Ishikawa (cell line): ENCODE measurements around the gene SPATA2.

ENCODE experiments used
- CEBPB ChIP-seq: IDR thresholded peaks from 2 replicates; pipeline ENCODE4 v1.6.1; 2012
- CREB1 ChIP-seq: IDR thresholded peaks from 2 replicates; pipeline ENCODE4 v1.6.1; 2012; ENCODE audit warnings: low read depth
- EGR1 ChIP-seq: IDR thresholded peaks from 2 replicates; pipeline ENCODE4 v1.6.1; 2012
- EP300 ChIP-seq: IDR thresholded peaks from 2 replicates; pipeline ENCODE4 v1.6.1; 2012; ENCODE audit warnings: borderline replicate concordance
- FOXM1 ChIP-seq: IDR thresholded peaks from 2 replicates; pipeline ENCODE4 v1.6.1; 2012; ENCODE audit warnings: low read depth, borderline replicate concordance
- MAX ChIP-seq: IDR thresholded peaks from 2 replicates; pipeline ENCODE4 v1.6.1; 2012
- NFIC ChIP-seq: IDR thresholded peaks from 2 replicates; pipeline ENCODE4 v1.6.1; 2012
- RAD21 ChIP-seq: IDR thresholded peaks from 2 replicates; pipeline ENCODE4 v1.6.1; 2012; ENCODE audit warnings: low read depth
- REST ChIP-seq: IDR thresholded peaks from 2 replicates; pipeline ENCODE4 v1.6.1; 2012; ENCODE audit warnings: low read depth, mild to moderate bottlenecking
- TAF1 ChIP-seq: IDR thresholded peaks from 2 replicates; pipeline ENCODE4 v1.6.1; 2012; ENCODE audit warnings: low read depth, mild to moderate bottlenecking
- TCF12 ChIP-seq: IDR thresholded peaks from 2 replicates; pipeline ENCODE4 v1.6.1; 2012; ENCODE audit warnings: low read depth
- TEAD4 ChIP-seq: IDR thresholded peaks from 2 replicates; pipeline ENCODE4 v1.6.1; 2012
- USF1 ChIP-seq: IDR thresholded peaks from 2 replicates; pipeline ENCODE4 v1.6.1; 2012
- YY1 ChIP-seq: IDR thresholded peaks from 2 replicates; pipeline ENCODE4 v1.6.1; 2012; ENCODE audit warnings: low read depth
- ZBTB7A ChIP-seq: IDR thresholded peaks from 2 replicates; pipeline ENCODE4 v1.6.1; 2012; ENCODE audit warnings: low read depth

Gene SPATA2

DNA sequence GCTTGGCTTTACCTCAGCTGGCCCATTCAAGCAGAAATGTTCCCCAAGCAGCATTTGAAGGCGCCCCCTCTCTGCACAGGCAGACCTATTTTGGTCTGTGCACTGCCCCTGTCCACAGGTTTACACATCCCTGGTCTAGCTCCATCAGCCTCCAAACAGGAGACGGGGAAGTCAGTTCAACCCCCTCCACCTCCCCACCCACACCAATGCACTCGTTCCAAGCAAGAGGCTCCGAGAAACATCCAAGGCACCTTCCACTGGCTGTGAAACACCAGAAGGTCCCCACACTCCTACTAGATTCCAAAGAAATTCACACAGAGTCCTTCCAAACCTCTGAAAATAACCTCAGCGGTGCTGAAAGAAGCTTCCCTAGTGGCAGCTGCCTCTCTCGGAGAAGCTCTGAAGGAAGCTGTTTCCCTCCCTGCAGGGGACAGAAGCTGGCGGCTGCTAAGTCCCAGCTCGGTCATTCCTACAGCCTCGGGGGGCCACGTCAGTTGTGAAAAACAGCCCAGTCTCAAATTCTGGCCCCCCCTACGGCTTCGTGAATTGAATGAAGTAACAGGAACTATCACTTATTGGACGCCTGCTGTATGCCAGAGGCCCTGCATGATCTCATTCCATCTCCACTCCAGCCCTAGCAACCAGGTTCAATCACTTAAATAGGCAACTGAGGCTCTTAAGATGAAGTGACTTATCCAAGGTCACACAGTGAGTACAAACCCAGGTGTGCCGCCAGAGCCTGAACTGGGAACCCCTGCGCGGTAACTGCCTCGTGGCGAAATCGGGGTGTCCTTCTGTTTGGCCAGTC is 815 bp downstream of the SPATA2 start:
- TF ChIP-seq USF1 (no peak), TAF1 (no peak), NFIC (no peak), TCF12 (no peak), YY1 (no peak), EP300 (no peak), FOXM1 (no peak), MAX (no peak), ZBTB7A (no peak), EGR1 (no peak), CREB1 (no peak), CEBPB (no peak), RAD21 (no peak), TEAD4 (no peak), REST (no peak)

GRCh38 chr20:49913399-49914047 is 1.8 kb downstream of the SPATA2 start:
- TF ChIP-seq ZBTB7A (no peak), MAX (no peak), TEAD4 (no peak), EGR1 (no peak), REST (no peak), EP300 (no peak), YY1 (no peak), NFIC (no peak), TAF1 (no peak)

DNA sequence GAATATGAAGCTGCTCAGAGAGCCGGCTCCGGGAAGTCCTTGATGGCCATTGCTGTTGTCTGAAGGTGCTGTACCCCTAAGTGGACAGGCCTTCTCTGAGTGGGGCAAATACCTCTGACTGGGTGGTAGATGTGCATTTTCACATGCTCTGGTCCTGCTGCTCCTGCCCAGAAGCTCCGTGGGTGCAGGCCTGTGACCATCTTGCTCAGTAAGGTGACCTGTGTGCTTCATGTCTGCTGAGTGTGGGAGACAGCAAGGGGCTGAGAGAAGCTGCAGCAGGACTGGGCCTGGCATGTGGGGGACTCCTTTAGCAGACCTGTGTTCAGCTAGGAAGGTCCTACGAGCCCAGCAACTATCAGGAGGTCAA is 5.0 kb downstream of the SPATA2 start:
- TF ChIP-seq ZBTB7A (no peak), TEAD4 (no peak), TAF1 (no peak), EGR1 (no peak)

GRCh38 chr20:49909499-49910339 is 5.6 kb downstream of the SPATA2 start:
- TF ChIP-seq ZBTB7A (no peak), CREB1 (no peak), RAD21 (no peak), TCF12 (no peak), YY1 (no peak), EGR1 (no peak), USF1 (no peak), REST (no peak), MAX (no peak), CEBPB (no peak), EP300 (no peak), TAF1 (no peak), NFIC (no peak), TEAD4 (no peak)
